GM12875 (cell line): ENCODE results near the gene MTG2.
A peak's percentile ranks its signal among the peaks of the same experiment; 100 is the strongest.

Source experiments
- H3K4me3 ChIP-seq: one replicate; pipeline ENCODE4 v1.5.1; 2011; ENCODE audit warnings: low read depth, low read length, control low read depth
- CTCF ChIP-seq: IDR thresholded peaks from 2 replicates; pipeline ENCODE4 v1.5.1; 2011; ENCODE audit warnings: low read depth, mild to moderate bottlenecking, control low read depth, inconsistent platforms, low read length, moderate library complexity, borderline replicate concordance; ENCODE audit not compliant: insufficient read depth

The MTG2 gene

GRCh38 chr20:62137092-62137384 is 45.8 kb upstream of the MTG2 start:
- no peak for TF ChIP-seq CTCF
- no peak overlapping the region for H3K4me3 ChIP-seq

DNA sequence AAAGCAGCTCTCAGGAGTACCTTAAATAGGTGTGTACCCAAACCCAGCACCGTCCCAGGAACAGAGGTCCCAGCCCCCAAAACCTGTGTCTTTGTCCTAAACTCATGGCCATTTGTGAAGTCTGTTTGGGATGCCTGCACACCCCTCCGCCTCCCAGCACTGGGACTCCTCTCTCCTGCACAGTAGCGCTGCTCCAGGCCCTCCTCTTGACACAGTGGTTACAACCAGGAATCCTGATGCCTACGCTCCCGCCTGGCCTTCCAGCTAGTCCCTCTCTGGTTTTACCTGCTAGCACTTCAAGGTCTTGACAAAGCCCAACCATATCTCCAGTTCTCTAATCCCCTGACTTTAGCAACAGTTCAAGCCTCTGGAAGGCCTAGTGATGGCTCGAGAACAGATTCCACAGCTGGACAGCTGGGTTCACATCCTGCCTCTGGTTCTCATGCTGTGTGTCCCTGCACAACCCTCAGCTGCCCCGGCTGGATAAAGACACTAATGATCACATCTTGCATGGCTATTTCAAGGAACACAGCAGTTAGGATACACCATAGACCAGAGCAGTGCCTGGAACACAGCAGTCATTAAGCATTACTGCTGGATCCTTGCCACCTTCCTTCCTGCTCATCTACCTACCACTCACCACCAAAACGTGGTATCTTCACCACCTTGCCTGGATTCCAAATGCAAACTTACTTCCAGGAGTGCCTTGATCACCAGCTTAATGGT is 45.2 kb upstream of the MTG2 start:
- TF ChIP-seq CTCF, result no peak
- no peak overlapping the region for H3K4me3 ChIP-seq

DNA sequence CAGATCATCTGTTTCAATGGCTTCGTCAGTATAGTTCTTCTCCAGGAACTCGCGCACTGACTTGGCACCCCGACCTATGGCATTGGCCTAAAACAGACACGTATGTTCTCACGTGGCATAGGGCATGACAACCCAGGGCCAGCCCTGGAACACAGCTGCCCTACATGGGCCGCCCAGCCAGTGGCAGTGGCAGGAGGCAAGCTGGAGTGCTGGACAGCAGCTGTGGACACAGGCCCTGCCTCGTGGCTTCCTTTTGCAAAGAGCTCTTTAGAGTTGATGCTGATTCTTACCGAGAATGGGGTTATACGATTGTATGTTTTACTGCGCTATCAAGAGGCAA is 44.7 kb upstream of the MTG2 start:
- TF ChIP-seq CTCF, result no peak
- no peak overlapping the region for H3K4me3 ChIP-seq

- no peak overlapping the region for H3K4me3 ChIP-seq
- TF ChIP-seq CTCF, result no peak
These were observed 43.9 kb upstream of the MTG2 start for GRCh38 chr20:62138912-62139311.

GRCh38 chr20:62139636-62140035 is 43.2 kb upstream of the MTG2 start:
- no peak overlapping the region for H3K4me3 ChIP-seq
- no peak for TF ChIP-seq CTCF

- TF ChIP-seq CTCF, result no peak
- H3K4me3 ChIP-seq, result no peak overlapping the region
These were observed 41.8 kb upstream of the MTG2 start for GRCh38 chr20:62141043-62141396.

DNA sequence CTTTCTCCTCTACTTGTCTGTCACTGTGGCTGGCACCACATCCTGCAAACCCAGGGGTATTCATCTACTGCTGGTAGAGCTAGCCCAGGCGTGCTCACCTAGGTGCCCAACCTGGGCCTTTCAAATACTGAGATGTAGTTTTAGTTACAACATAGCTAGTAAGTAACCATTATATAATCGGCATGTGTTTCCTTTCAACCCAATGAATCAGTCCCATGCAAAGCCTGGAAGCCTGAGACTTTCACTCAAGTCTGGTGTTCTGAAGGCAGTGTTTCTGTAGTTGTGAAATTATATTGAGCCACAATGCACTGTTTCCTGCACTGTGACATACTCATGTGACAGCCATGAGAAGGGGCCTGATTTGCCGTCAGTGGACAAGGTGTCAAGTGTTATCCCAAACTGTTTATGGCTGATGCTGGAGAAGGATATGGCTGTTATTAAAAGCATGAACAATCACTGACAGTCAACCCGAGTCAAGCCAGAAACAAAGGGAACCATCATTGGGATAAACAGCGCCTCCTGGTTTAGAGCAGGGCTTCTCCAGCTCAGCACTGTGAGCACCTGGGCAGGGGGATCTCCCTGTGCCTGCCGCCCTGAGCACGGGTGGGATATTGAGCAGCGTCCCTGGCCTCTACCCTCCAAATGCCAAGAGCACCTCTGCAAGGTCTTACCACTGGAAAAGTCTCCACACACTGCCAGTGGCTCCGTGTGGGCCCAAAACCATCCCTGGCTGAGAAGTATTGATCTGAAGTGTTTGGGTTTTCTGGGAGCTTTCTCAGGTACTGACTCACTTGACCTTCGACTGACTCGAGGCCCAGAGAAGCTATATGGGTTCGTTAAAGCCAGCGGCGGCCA is 41.2 kb upstream of the MTG2 start:
- peak overlapping the region; percentile 68 for H3K4me3 ChIP-seq
- peak; percentile 24; the same call in 1 of the 2 replicates for TF ChIP-seq CTCF
